ENCODE results near the gene AGAP1.

GRCh38 chr2:236172255-236173035 lies 678.6 kb downstream of the AGAP1 start:
- TF ChIP-seq CTCF (IDR thresholded peaks at IDR 0.05), result no peak
- no peak for TF ChIP-seq POLR2A (IDR thresholded peaks at IDR 0.05)

All from thyroid gland (tissue), 4 donors.